Natural killer cell treated with Interleukin-12 subunit alpha and Interleukin-12 subunit beta and Interleukin-15 and Interleukin-18, amount 100 ng/mL, for 72 hours (primary cell): ENCODE measurements around the gene FES. TPM values are rescaled to one million over a fixed set of nuclear protein-coding genes. Genes with fewer than 3 reads are reported as not detected.

Source experiments
- ATAC-seq, 2 donors: fragments of 150-1000 bp; cut with Tn5 transposase in 1 of 2; sonication (Bioruptor Pico), chemical (Tn5 transposase) in 1 of 2; 2 replicates each; pipeline ENCODE4 v1.10.0; 2021
- DNase-seq: peaks from one replicate; pipeline ENCODE4 v3.0.0; 2022; ENCODE audit warnings: low spot score
- H3K27ac Mint-ChIP-seq, 2 donors: 1 replicate in 1 of 2; 2 replicates in 1 of 2; pipeline ENCODE4 v1.8.0; 2022; ENCODE audit warnings: mixed read lengths in 2 of 2, mild to moderate bottlenecking in 1 of 2, moderate library complexity in 1 of 2
- H3K27me3 Mint-ChIP-seq, 2 donors: 1 replicate in 1 of 2; 2 replicates in 1 of 2; pipeline ENCODE4 v1.8.0; 2022; ENCODE audit warnings: mixed read lengths in 2 of 2
- H3K36me3 Mint-ChIP-seq: one replicate; pipeline ENCODE4 v1.8.0; 2022; ENCODE audit warnings: mixed read lengths
- H3K4me1 Mint-ChIP-seq, 2 donors: 1 replicate in 1 of 2; 2 replicates in 1 of 2; pipeline ENCODE4 v1.8.0; 2022; ENCODE audit warnings: low read depth in 2 of 2, mixed read lengths in 2 of 2, mild to moderate bottlenecking in 1 of 2
- H3K4me3 Mint-ChIP-seq: one replicate; pipeline ENCODE4 v1.8.0; 2022; ENCODE audit warnings: mixed read lengths
- H3K9me3 Mint-ChIP-seq: 2 replicates; pipeline ENCODE4 v1.8.0; 2022; ENCODE audit warnings: mixed read lengths
- total RNA-seq, 2 donors: library from RNA; stranded (reverse); gene quantifications; one replicate each; pipeline ENCODE4 v1.2.3, GENCODE V29; 2022

Gene FES
- total RNA-seq, 2 donors from 2014 or later = 139 to 140 TPM

GRCh38 chr15:90884719-90885431, 571 bp downstream of the FES start:
- H3K4me1 Mint-ChIP-seq = peaks cover 34 to 50% of the 10 kb centered on the region in 2 donors
- H3K9me3 Mint-ChIP-seq = no peaks in the 10 kb centered on the region
- peak; percentile 13 to 40 for ATAC-seq
- DNase-seq = no peak
- H3K27ac Mint-ChIP-seq = peak overlapping the region; percentile 83 to 90
- peak overlapping the region; percentile 83 for H3K4me3 Mint-ChIP-seq
- no peaks in the 10 kb centered on the region for H3K27me3 Mint-ChIP-seq
- H3K36me3 Mint-ChIP-seq = peaks cover 7% of the 10 kb centered on the region

DNA sequence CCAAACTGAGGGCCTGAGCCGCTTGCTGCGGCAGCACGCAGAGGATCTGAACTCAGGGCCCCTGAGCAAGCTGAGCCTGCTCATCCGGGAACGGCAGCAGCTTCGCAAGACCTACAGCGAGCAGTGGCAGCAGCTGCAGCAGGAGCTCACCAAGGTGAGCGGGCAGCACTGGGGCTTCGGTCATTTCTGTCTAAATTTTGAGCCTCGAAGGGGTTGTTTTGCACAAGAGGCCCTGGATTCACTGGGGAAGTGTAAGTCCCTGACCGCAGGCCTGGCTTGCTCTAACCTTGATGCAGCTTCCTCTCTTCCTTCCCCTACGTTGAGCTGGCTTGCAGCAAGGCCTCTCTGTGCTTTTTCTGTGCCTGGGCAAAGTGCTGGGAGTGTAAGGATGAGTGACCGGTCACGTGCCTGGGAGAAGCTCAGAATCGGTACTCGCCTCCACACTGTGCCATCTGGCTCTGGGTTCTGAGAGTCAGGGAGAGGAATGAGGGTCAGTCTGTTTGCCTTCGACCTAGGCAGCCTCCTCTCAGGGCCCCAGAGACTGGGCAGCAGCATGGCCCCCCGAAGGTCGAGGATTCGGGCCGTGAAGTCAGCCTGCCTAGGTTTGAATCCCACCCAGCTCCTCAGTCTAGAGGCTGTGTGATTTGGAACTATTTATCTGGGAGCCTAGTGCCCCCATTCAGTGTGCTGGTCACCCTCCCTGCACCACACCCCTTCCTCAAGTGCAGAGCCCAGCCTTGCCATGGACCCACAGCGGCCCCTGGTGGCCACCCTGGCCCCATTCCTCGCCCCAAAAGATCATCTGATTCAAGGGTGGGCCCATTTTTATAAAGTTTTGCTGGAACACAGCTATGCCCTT, 1.4 kb downstream of the FES start:
- H3K27me3 Mint-ChIP-seq = no peaks in the 10 kb centered on the region
- peak; percentile 84 for DNase-seq
- peaks cover 34 to 52% of the 10 kb centered on the region in 2 donors for H3K4me1 Mint-ChIP-seq
- H3K4me3 Mint-ChIP-seq = peak overlapping the region; percentile 83
- peak overlapping the region; percentile 83 to 90 for H3K27ac Mint-ChIP-seq
- ATAC-seq = peak; percentile 63 to 73
- peaks cover 7% of the 10 kb centered on the region for H3K36me3 Mint-ChIP-seq
- no peaks in the 10 kb centered on the region for H3K9me3 Mint-ChIP-seq

DNA sequence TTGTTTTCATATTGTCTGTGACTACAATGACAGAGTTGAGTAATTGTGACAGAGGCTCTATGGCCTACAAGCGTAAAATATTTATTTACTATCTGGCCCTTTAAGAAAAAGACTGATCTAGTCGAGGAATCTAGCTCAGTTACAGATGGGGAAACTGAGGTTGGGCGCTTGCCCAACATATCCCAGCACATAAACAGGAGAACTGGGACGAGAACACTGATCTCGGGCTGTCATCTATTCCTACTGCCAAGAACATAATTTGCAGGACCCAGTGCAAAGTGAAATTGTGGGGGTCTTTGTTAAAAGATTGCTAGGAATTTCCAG, 1.9 kb downstream of the FES start:
- DNase-seq = no peak
- H3K27ac Mint-ChIP-seq = peak overlapping the region; percentile 83 to 90
- H3K4me1 Mint-ChIP-seq = peaks cover 34 to 52% of the 10 kb centered on the region in 2 donors
- H3K9me3 Mint-ChIP-seq = no peaks in the 10 kb centered on the region
- peaks cover 7% of the 10 kb centered on the region for H3K36me3 Mint-ChIP-seq
- ATAC-seq = no peak
- H3K27me3 Mint-ChIP-seq = no peaks in the 10 kb centered on the region
- peak overlapping the region; percentile 83 for H3K4me3 Mint-ChIP-seq

GRCh38 chr15:90887037-90887481, 2.8 kb downstream of the FES start:
- Mint-ChIP-seq H3K36me3 (peaks cover 7% of the 10 kb centered on the region), H3K4me3 (no peak overlapping the region), H3K9me3 (no peaks in the 10 kb centered on the region), H3K4me1 (peaks cover 34 to 50% of the 10 kb centered on the region in 2 donors), H3K27me3 (no peaks in the 10 kb centered on the region), H3K27ac (peak overlapping the region; percentile 2 to 90)
- DNase-seq = no peak
- ATAC-seq = no peak

DNA sequence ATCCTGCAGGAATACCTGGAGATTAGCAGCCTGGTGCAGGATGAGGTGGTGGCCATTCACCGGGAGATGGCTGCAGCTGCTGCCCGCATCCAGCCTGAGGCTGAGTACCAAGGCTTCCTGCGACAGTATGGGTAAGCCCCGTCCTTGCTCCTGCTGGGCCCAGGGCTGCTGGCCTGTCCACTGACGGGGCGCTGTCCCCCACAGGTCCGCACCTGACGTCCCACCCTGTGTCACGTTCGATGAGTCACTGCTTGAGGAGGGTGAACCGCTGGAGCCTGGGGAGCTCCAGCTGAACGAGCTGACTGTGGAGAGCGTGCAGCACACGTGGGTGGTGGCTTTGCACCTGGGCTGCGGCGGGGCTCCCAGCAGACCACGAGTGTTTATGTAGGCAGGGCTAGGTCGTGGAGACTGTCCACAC, 5.0 kb downstream of the FES start:
- peak in 1 of 2 donors; percentile 47 for ATAC-seq
- no peak overlapping the region for H3K4me3 Mint-ChIP-seq
- peaks cover 34 to 45% of the 10 kb centered on the region in 2 donors for H3K4me1 Mint-ChIP-seq
- no peak for DNase-seq
- no peaks in the 10 kb centered on the region for H3K9me3 Mint-ChIP-seq
- H3K36me3 Mint-ChIP-seq = peaks cover 7% of the 10 kb centered on the region
- H3K27ac Mint-ChIP-seq = peak overlapping the region in 1 of 2 donors; percentile 14
- no peaks in the 10 kb centered on the region for H3K27me3 Mint-ChIP-seq

DNA sequence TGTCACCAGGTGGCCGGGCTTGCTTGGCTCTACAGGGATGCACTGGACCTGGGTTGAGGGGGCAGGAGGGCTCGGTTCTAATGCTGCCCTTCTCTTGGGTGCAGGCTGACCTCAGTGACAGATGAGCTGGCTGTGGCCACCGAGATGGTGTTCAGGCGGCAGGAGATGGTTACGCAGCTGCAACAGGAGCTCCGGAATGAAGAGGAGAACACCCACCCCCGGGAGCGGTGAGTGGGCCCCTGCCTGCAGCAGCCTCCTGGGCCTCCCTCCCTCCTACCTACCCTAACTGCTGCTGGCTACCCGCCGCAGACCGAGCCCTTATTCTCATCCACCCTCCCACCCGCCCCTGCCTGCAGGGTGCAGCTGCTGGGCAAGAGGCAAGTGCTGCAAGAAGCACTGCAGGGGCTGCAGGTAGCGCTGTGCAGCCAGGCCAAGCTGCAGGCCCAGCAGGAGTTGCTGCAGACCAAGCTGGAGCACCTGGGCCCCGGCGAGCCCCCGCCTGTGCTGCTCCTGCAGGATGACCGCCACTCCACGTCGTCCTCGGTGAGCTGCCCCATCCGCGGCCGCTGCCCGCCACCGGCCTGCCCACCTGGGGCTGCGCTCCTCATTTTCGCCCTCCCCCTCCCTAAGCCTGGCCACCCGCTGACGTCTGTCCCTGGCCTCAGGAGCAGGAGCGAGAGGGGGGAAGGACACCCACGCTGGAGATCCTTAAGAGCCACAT, 5.6 kb downstream of the FES start:
- no peak overlapping the region for H3K27ac Mint-ChIP-seq
- DNase-seq (no peak), ATAC-seq (no peak)
- H3K4me3 Mint-ChIP-seq = no peak overlapping the region
- no peaks in the 10 kb centered on the region for H3K9me3 Mint-ChIP-seq
- H3K36me3 Mint-ChIP-seq = peaks cover 7% of the 10 kb centered on the region
- peaks cover 32 to 43% of the 10 kb centered on the region in 2 donors for H3K4me1 Mint-ChIP-seq
- H3K27me3 Mint-ChIP-seq = no peaks in the 10 kb centered on the region

- H3K27ac Mint-ChIP-seq = no peak overlapping the region
- H3K4me1 Mint-ChIP-seq = peaks cover 26 to 37% of the 10 kb centered on the region in 2 donors
- no peaks in the 10 kb centered on the region for H3K27me3 Mint-ChIP-seq
- ATAC-seq (no peak), DNase-seq (no peak)
- no peak overlapping the region for H3K4me3 Mint-ChIP-seq
- H3K36me3 Mint-ChIP-seq = peaks cover 10% of the 10 kb centered on the region
- no peaks in the 10 kb centered on the region for H3K9me3 Mint-ChIP-seq
Observed at GRCh38 chr15:90890839-90891238, 6.5 kb downstream of the FES start.

DNA sequence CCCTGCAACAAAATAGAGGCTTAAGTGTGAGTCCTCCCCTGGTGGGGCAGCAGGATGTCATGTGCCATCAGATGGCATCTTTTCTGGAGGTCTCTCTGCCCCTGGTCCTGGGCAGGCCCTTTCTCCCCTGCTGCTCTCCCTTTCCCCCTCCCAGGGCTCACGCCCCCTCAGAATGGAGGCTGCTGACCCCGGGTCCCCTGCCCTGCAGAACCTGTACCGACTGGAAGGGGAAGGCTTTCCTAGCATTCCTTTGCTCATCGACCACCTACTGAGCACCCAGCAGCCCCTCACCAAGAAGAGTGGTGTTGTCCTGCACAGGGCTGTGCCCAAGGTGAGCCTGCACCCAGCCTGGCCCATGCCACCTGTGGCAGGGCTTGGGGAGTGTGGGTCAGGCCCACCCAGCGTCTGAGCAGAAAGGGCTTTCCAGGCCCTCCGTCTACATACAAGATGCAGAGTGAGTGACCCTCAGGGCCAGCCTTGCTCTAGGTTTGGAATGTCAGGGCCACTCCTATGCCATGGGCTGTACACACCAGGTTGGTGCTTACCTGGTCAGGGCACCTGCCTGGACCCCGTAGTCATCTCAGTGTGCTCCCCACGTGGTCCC, 7.1 kb downstream of the FES start:
- no peak for ATAC-seq
- Mint-ChIP-seq H3K27me3 (no peaks in the 10 kb centered on the region), H3K4me1 (peaks cover 22 to 34% of the 10 kb centered on the region in 2 donors), H3K36me3 (peaks cover 16% of the 10 kb centered on the region), H3K27ac (no peak overlapping the region), H3K4me3 (no peak overlapping the region), H3K9me3 (no peaks in the 10 kb centered on the region)
- no peak for DNase-seq

- peaks cover 18% of the 10 kb centered on the region for H3K36me3 Mint-ChIP-seq
- H3K9me3 Mint-ChIP-seq = no peaks in the 10 kb centered on the region
- no peak overlapping the region for H3K4me3 Mint-ChIP-seq
- H3K27me3 Mint-ChIP-seq = no peaks in the 10 kb centered on the region
- no peak for ATAC-seq
- H3K27ac Mint-ChIP-seq = no peak overlapping the region
- DNase-seq = no peak
- H3K4me1 Mint-ChIP-seq = peaks cover 21 to 32% of the 10 kb centered on the region in 2 donors
Observed at GRCh38 chr15:90892023-90892422, 7.7 kb downstream of the FES start.

DNA sequence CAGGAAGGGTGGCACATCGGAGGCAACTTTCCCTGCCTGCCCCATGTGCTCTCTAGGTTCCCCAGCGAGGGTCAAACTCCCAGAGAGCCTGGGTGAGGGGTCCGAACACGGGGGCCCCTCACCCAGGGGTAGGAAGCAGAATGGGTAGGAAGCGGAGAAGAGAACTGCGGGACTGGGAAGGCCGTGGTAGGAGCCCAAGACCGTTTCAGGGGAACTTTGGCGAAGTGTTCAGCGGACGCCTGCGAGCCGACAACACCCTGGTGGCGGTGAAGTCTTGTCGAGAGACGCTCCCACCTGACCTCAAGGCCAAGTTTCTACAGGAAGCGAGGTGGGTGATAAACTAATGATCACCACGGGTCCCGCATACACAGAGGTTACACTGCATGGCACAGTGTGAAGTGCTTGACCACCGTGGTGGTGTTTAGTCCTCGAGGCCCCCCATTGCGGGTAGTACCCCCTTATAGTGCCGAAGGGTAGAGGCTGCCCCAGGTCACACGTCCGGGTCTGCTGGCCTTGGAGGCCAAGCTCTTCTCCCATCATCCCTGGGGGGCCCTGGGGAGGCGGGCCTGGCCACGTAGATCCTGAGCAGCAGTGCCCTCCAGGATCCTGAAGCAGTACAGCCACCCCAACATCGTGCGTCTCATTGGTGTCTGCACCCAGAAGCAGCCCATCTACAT, 8.3 kb downstream of the FES start:
- peaks cover 17 to 29% of the 10 kb centered on the region in 2 donors for H3K4me1 Mint-ChIP-seq
- H3K4me3 Mint-ChIP-seq = no peak overlapping the region
- no peaks in the 10 kb centered on the region for H3K27me3 Mint-ChIP-seq
- ATAC-seq (no peak), DNase-seq (no peak)
- H3K9me3 Mint-ChIP-seq = no peaks in the 10 kb centered on the region
- H3K27ac Mint-ChIP-seq = no peak overlapping the region
- peaks cover 18% of the 10 kb centered on the region for H3K36me3 Mint-ChIP-seq

DNA sequence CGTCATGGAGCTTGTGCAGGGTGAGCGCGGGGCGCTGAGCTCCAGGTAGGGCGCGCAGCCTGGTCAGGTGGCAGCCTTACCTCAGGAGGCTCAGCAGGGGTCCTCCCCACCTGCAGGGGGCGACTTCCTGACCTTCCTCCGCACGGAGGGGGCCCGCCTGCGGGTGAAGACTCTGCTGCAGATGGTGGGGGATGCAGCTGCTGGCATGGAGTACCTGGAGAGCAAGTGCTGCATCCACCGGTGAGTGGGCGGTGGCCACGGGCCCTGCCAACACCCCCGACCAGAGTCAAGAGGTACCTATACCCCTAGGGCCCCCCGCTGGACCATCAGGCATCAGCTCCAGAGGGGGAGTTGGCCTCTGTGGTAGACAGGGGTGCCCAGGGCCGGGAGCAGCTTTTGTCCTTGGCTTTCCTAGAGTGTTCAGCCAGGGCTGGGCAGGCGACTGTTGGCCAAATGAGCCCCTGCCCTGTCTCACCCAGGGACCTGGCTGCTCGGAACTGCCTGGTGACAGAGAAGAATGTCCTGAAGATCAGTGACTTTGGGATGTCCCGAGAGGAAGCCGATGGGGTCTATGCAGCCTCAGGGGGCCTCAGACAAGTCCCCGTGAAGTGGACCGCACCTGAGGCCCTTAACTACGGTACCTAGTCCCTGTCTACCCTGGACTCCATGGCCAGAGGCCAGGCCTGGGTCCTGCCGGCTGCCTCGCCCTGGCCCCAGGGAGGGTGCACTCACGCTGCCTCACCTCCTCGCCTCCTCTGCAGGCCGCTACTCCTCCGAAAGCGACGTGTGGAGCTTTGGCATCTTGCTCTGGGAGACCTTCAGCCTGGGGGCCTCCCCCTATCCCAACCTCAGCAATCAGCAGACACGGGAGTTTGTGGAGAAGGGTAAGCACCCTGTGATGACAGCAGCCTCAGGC, 9.1 kb downstream of the FES start:
- no peak overlapping the region for H3K4me3 Mint-ChIP-seq
- ATAC-seq = peak in 1 of 2 donors; percentile 3

GRCh38 chr15:90895571-90896117, 11.3 kb downstream of the FES start:
- Mint-ChIP-seq H3K27me3 (no peaks in the 10 kb centered on the region), H3K4me3 (no peak overlapping the region), H3K27ac (peak overlapping the region; percentile 3 to 30)

More for the DNA sequence above, 9.1 kb downstream of the FES start:
- H3K36me3 Mint-ChIP-seq = peaks cover 15% of the 10 kb centered on the region
- peaks cover 10 to 22% of the 10 kb centered on the region in 2 donors for H3K4me1 Mint-ChIP-seq
- H3K9me3 Mint-ChIP-seq = no peaks in the 10 kb centered on the region
- H3K27ac Mint-ChIP-seq = no peak overlapping the region
- H3K27me3 Mint-ChIP-seq = no peaks in the 10 kb centered on the region
- DNase-seq = no peak

More at GRCh38 chr15:90895571-90896117, 11.3 kb downstream of the FES start:
- DNase-seq (no peak), ATAC-seq (no peak)
- H3K36me3 Mint-ChIP-seq = peaks cover 12% of the 10 kb centered on the region
- H3K4me1 Mint-ChIP-seq = peaks cover 10 to 16% of the 10 kb centered on the region in 2 donors
- H3K9me3 Mint-ChIP-seq = no peaks in the 10 kb centered on the region
